A673 (cell line): ENCODE results near the gene MYO1E. TPM values are rescaled to one million over a fixed set of nuclear protein-coding genes. Genes with fewer than 3 reads are reported as not detected.

ENCODE experiments used
- BruUV-seq: library from RNA; stranded (reverse); fragments of 400-500 nt; replicated peaks from 2 replicates; lab custom pipeline; 2021; lab: Mats Ljungman, UMichigan
- CTCF ChIA-PET: fragments of 300-600 bp; sonication (Branson Sonifier 250); formaldehyde crosslinking; loops from one replicate; lab custom pipeline; 2022; ENCODE audit warnings: antibody characterized with exemption; lab: Charles Lee
- POLR2A ChIA-PET: fragments of 300-600 bp; sonication (Branson Sonifier 250); formaldehyde crosslinking; loops from one replicate; lab custom pipeline; 2022; ENCODE audit warnings: antibody characterized with exemption; ENCODE audit not compliant: low non-redundant PET; lab: Charles Lee
- DNase-seq: peaks from one replicate; pipeline ENCODE4 v3.0.0-alpha.2; 2015; ENCODE audit warnings: low spot score
- H3K27ac ChIP-seq: fragments of 200-600 bp; sonication (generic); 2 replicates; pipeline ENCODE4 v1.5.1; 2016; ENCODE audit warnings: mixed run types, low read depth, mild to moderate bottlenecking, mixed read lengths, antibody characterized with exemption, low read length; ENCODE audit not compliant: poor library complexity, severe bottlenecking
- H3K27me3 ChIP-seq: fragments of 200-600 bp; sonication (generic); replicated peaks from 2 replicates; pipeline ENCODE4 v1.6.1; 2017; ENCODE audit warnings: mixed run types, low read depth, mild to moderate bottlenecking, mixed read lengths, antibody characterized with exemption, low read length; ENCODE audit not compliant: insufficient read depth, poor library complexity
- H3K36me3 ChIP-seq: fragments of 200-600 bp; sonication (generic); 2 replicates; pipeline ENCODE4 v1.6.1; 2016; ENCODE audit warnings: mixed run types, mild to moderate bottlenecking, mixed read lengths, antibody characterized with exemption, low read length; ENCODE audit not compliant: insufficient read depth, poor library complexity, severe bottlenecking
- H3K4me1 ChIP-seq: fragments of 200-600 bp; sonication (generic); 2 replicates; pipeline ENCODE4 v1.6.1; 2017; ENCODE audit warnings: mixed run types, mild to moderate bottlenecking, mixed read lengths, antibody characterized with exemption, low read length; ENCODE audit not compliant: insufficient read depth, poor library complexity, severe bottlenecking
- H3K4me3 ChIP-seq: fragments of 200-600 bp; sonication (generic); 2 replicates; pipeline ENCODE4 v1.5.1; 2016; ENCODE audit warnings: low read depth, mixed run types, mild to moderate bottlenecking, mixed read lengths, low read length; ENCODE audit not compliant: poor library complexity, severe bottlenecking
- H3K9me3 ChIP-seq: fragments of 200-600 bp; sonication (generic); 2 replicates; pipeline ENCODE4 v1.6.1; 2016; ENCODE audit warnings: mixed run types, low read depth, mild to moderate bottlenecking, mixed read lengths, antibody characterized with exemption, low read length; ENCODE audit not compliant: poor library complexity, severe bottlenecking
- EZH2 ChIP-seq: fragments of 200-600 bp; sonication (generic); IDR thresholded peaks from 2 replicates; pipeline ENCODE4 v1.6.1; 2017; ENCODE audit warnings: borderline replicate concordance, low read depth, mild to moderate bottlenecking, mixed read lengths, antibody characterized with exemption, low read length; ENCODE audit not compliant: poor library complexity, severe bottlenecking
- intact Hi-C: fragments of 100-400 bp; cut with micrococcal nuclease; formaldehyde crosslinking; loops from one replicate; pipeline ENCODE4 v1.10.0; 2022; ENCODE audit not compliant: unreplicated experiment
- total RNA-seq: library from RNA; stranded (reverse); gene quantifications from 2 replicates; pipeline ENCODE4 v1.2.3, GENCODE V29; 2021
- TF ChIP-seq, protein P1 (sequence below): fragments of 300-800, 200-600 bp; sonication (generic); conservative IDR thresholded peaks from 2 replicates; pipeline ENCODE4 v1.5.1; 2017; ENCODE audit warnings: low read depth, mild to moderate bottlenecking, antibody characterized with exemption, low read length, moderate library complexity, mixed read lengths

MYO1E gene
- total RNA-seq, 1 experiment from 2014 or later = 7.9 TPM

DNA sequence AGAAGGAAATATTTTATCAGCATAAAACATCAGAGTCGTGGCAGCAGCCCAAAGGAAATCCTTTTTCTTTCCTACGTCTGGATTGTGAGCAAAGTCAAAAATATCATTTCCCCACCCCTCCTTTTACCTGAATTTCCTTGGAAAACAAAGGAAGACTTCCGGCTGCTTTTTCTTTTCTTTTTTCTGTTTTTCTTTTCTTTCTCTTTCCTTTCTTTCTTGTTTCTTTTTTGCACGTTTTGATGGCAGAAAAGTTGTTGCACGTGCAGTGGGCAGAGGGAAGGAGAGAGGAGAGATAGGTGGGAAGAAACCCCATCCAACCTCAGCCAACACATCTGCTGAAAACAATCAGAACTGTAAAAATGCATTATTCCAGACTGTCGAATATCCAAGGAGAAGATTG is 544 bp upstream of the MYO1E start:
- Histone ChIP-seq H3K36me3 (no peaks in the 10 kb centered on the region), H3K27me3 (peaks cover 22% of the 10 kb centered on the region), H3K27ac (peak overlapping the region; percentile 76), H3K9me3 (no peaks in the 10 kb centered on the region), H3K4me1 (no peaks in the 10 kb centered on the region), H3K4me3 (peak overlapping the region; percentile 64)
- POLR2A ChIA-PET = interaction anchor here (0.5 kb wide), 1 partner anchor 35 kb away, joined by 3 read pairs; no protein-coding TSS in a partner anchor
- intact Hi-C loops = no loop called here
- CTCF ChIA-PET = no interaction called here
- peak; percentile 16 for DNase-seq
- no TSS peak for BruUV-seq
- TF ChIP-seq EZH2 = no peak
- TF ChIP-seq, protein P1, sequence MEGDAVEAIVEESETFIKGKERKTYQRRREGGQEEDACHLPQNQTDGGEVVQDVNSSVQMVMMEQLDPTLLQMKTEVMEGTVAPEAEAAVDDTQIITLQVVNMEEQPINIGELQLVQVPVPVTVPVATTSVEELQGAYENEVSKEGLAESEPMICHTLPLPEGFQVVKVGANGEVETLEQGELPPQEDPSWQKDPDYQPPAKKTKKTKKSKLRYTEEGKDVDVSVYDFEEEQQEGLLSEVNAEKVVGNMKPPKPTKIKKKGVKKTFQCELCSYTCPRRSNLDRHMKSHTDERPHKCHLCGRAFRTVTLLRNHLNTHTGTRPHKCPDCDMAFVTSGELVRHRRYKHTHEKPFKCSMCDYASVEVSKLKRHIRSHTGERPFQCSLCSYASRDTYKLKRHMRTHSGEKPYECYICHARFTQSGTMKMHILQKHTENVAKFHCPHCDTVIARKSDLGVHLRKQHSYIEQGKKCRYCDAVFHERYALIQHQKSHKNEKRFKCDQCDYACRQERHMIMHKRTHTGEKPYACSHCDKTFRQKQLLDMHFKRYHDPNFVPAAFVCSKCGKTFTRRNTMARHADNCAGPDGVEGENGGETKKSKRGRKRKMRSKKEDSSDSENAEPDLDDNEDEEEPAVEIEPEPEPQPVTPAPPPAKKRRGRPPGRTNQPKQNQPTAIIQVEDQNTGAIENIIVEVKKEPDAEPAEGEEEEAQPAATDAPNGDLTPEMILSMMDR = no peak

DNA sequence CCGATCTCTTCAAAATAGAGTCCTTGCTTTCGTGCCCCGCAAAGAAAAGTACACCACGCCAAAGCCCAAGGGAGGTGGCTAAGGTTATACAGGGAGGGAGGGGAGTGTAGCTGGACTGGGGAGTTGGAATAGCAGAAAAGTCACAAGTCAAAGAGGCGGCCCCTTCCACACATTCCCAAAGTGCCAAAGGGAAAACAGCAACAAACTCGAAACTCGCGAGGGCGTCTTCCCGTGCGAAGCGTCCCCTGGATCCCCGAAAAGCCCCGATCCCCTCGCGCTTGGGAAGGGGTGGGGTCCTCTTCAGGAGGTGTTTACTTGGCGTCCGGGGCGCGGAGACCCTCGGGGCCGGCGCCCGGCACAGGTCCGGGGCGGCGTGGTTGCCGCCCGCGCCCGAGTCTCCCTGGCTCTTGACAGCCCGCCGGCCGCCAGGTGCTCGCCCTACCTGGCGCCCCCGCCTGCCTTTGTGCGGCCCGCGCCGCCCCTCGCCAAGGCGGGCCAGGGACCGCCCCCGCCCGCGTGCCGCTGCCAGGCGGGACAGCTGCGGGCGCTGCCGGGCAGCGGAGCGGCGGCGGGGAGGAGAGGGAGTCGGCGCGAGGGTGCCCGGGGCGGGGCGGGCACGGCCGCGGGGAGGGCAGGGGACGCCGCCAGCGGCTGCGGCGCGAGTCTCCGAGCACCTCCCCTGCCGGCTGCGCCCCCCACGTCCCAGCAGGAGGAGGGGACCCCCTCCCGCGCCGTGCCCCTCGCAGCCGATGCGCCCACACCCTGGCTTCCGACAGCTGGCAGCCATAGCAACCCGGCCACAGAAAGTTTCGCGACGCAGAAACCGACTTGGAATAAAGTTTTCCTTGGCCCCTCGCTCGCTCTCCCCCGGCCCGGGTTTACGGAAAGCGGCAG is 966 bp downstream of the MYO1E start:
- POLR2A ChIA-PET = no interaction called here
- peaks cover 22% of the 10 kb centered on the region for H3K27me3 ChIP-seq
- CTCF ChIA-PET = no interaction called here

DNA sequence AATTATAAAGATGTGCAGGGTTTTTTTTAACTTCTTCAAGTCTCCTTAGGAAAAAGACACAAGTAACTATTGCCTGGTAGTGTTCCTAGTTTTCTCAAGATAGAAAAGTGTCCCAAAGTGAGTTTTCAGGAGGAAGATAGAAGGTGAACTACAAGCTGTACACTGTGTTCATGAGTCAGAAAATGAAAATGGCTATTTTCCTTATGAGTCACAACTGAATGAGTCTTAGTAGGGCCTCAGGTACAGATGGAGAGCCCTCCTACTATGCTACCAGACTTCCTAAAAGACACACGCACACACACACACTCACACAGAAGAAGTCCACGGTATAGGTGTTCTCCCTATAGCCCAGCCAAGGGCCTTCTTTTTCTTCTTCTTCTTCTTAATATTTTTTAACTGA is 3.1 kb downstream of the MYO1E start:
- ChIA-PET POLR2A (interaction anchor here (0.5 kb wide), 1 partner anchor 13 kb away, joined by 11 read pairs; no protein-coding TSS in a partner anchor), CTCF (no interaction called here)
- Histone ChIP-seq H3K27me3 (peaks cover 21% of the 10 kb centered on the region), H3K36me3 (no peaks in the 10 kb centered on the region), H3K27ac (no peak overlapping the region), H3K4me3 (no peak overlapping the region), H3K4me1 (no peaks in the 10 kb centered on the region), H3K9me3 (no peaks in the 10 kb centered on the region)
- intact Hi-C loops = no loop called here
- no TSS peak for BruUV-seq
- DNase-seq = no peak
- TF ChIP-seq, protein P1 = no peak
- no peak for TF ChIP-seq EZH2

More for the DNA sequence above, 966 bp downstream of the MYO1E start:
- intact Hi-C loops = no loop called here
- Histone ChIP-seq H3K27ac (peak overlapping the region; percentile 76), H3K9me3 (no peaks in the 10 kb centered on the region), H3K36me3 (no peaks in the 10 kb centered on the region), H3K4me3 (peak overlapping the region; percentile 64), H3K4me1 (no peaks in the 10 kb centered on the region)
- DNase-seq = peak; percentile 10
- BruUV-seq = no TSS peak
- TF ChIP-seq, protein P1 = no peak
- no peak for TF ChIP-seq EZH2
